Endothelial cell of umbilical vein (primary cell): ENCODE measurements around the gene SDR39U1.

Source experiments
- EZH2 ChIP-seq: IDR thresholded peaks from 2 replicates; pipeline ENCODE4 v1.6.1; 2012; ENCODE audit warnings: borderline replicate concordance, low read depth, mild to moderate bottlenecking, moderate library complexity, low read length, inconsistent platforms; ENCODE audit not compliant: severe bottlenecking
- POLR2A ChIP-seq: IDR thresholded peaks from 2 replicates; pipeline ENCODE4 v1.6.1; 2012; ENCODE audit warnings: low read depth, mild to moderate bottlenecking, control low read depth, low read length
- TF ChIP-seq, protein P1 (sequence below), 2 donors: IDR thresholded peaks; 1 replicate in 1 of 2; 2 replicates in 1 of 2; pipeline ENCODE4 v1.5.1; 2011; ENCODE audit warnings: low read length in 2 of 2, mild to moderate bottlenecking in 2 of 2, moderate library complexity in 2 of 2, control low read depth in 1 of 2, inconsistent platforms in 1 of 2, low read depth in 1 of 2; ENCODE audit not compliant: insufficient read depth in 1 of 2; ENCODE audit errors: extremely low read depth in 1 of 2

DNA sequence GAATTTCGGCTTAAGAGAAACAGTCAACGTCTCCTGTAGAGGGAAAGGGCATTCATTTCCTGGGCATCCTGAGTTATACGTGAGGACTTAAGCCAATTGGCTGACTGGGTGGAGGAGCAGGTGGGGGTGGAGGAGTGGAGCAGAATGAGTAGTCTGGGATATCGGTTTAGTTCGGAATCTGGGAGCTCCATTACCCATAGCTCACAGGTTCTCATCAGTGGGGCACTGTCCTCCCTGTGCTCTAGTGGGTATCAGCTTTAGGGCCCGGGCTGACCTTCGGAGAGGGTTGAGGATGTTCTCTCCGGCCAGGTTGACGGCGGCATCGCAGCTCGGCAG is 704 bp downstream of the SDR39U1 start:
- TF ChIP-seq POLR2A (no peak), EZH2 (no peak)
- TF ChIP-seq, protein P1, sequence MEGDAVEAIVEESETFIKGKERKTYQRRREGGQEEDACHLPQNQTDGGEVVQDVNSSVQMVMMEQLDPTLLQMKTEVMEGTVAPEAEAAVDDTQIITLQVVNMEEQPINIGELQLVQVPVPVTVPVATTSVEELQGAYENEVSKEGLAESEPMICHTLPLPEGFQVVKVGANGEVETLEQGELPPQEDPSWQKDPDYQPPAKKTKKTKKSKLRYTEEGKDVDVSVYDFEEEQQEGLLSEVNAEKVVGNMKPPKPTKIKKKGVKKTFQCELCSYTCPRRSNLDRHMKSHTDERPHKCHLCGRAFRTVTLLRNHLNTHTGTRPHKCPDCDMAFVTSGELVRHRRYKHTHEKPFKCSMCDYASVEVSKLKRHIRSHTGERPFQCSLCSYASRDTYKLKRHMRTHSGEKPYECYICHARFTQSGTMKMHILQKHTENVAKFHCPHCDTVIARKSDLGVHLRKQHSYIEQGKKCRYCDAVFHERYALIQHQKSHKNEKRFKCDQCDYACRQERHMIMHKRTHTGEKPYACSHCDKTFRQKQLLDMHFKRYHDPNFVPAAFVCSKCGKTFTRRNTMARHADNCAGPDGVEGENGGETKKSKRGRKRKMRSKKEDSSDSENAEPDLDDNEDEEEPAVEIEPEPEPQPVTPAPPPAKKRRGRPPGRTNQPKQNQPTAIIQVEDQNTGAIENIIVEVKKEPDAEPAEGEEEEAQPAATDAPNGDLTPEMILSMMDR (IDR thresholded peaks at IDR 0.05; ENCODE audit: extremely low read depth in 1 of 2, insufficient read depth in 1 of 2, low read depth in 1 of 2, low read length in 2 of 2) = no peak
